Muscle of leg (tissue), 11 donors: ENCODE measurements around the gene RLF. TPM values are rescaled to one million over a fixed set of nuclear protein-coding genes. Genes with fewer than 3 reads are reported as not detected.

Source experiments
- DNase-seq: peaks from one replicate; pipeline ENCODE4 v3.0.0; 2013
- H3K27ac ChIP-seq: one replicate; pipeline ENCODE4 v1.5.1; 2013; ENCODE audit warnings: mild to moderate bottlenecking, low read length, control low read depth
- H3K27me3 ChIP-seq: one replicate; pipeline ENCODE4 v1.6.1; 2013; ENCODE audit warnings: low read length; ENCODE audit not compliant: control insufficient read depth, insufficient read depth
- H3K36me3 ChIP-seq: one replicate; pipeline ENCODE4 v1.6.1; 2013; ENCODE audit warnings: low read length; ENCODE audit not compliant: control insufficient read depth, insufficient read depth
- H3K4me1 ChIP-seq: one replicate; pipeline ENCODE4 v1.6.1; 2013; ENCODE audit warnings: low read length; ENCODE audit not compliant: control insufficient read depth, insufficient read depth
- H3K4me3 ChIP-seq: one replicate; pipeline ENCODE4 v1.5.1; 2013; ENCODE audit warnings: low read length, control low read depth
- H3K9me3 ChIP-seq: replicated peaks from 2 replicates; pipeline ENCODE4 v1.6.1; 2013; ENCODE audit warnings: low read depth, low read length; ENCODE audit not compliant: control insufficient read depth
- WGBS: methylation state at CpG from one replicate; pipeline ENCODE4 v1.1.5; 2013; ENCODE audit warnings: missing lambda C conversion rate; ENCODE audit not compliant: insufficient coverage; 5-methylcytosine and 5-hydroxymethylcytosine counted together
- polyA plus RNA-seq, 8 donors: library from polyadenylated mRNA; unstranded; fragments of 120-200 nt; gene quantifications; one replicate each; pipeline versions ENCODE4 v1.2.1 to v1.2.3, GENCODE V29; 2013; ENCODE audit warnings: inconsistent platforms in 1 of 8, low replicate concordance in 1 of 8; ENCODE audit not compliant: insufficient read length in 8 of 8, insufficient read depth in 1 of 8
- total RNA-seq: library from RNA; stranded (reverse); fragments of 120-200 nt; gene quantifications from one replicate; pipeline ENCODE4 v1.2.4, GENCODE V29; 2013

Gene RLF
- total and polyA plus RNA-seq, 9 donors: 11.4 to 21.6 (median 14.0) TPM

- Histone ChIP-seq H3K27me3 (no peaks in the 10 kb centered on the region), H3K4me1 (no peaks in the 10 kb centered on the region), H3K27ac (no peak overlapping the region), H3K4me3 (no peak overlapping the region), H3K9me3 (no peaks in the 10 kb centered on the region), H3K36me3 (peaks cover 9% of the 10 kb centered on the region)
- WGBS: 100% methylated on average over 2 of the region's 6 CpGs
- no peak for DNase-seq
Observed at GRCh38 chr1:40224040-40224439, 62.9 kb downstream of the RLF start.

GRCh38 chr1:40226192-40226591 is 65.0 kb downstream of the RLF start:
- no peaks in the 10 kb centered on the region for H3K9me3 ChIP-seq
- no peak for DNase-seq
- H3K36me3 ChIP-seq: peaks cover 9% of the 10 kb centered on the region
- H3K27ac ChIP-seq: no peak overlapping the region
- H3K4me3 ChIP-seq: no peak overlapping the region
- no peaks in the 10 kb centered on the region for H3K4me1 ChIP-seq
- no CpG with 5 or more reads among the region's 3 CpGs for WGBS
- no peaks in the 10 kb centered on the region for H3K27me3 ChIP-seq

- peak; percentile 5 for DNase-seq
- Histone ChIP-seq H3K27ac (no peak overlapping the region), H3K4me3 (no peak overlapping the region), H3K4me1 (no peaks in the 10 kb centered on the region), H3K27me3 (no peaks in the 10 kb centered on the region), H3K36me3 (peaks cover 40% of the 10 kb centered on the region), H3K9me3 (no peaks in the 10 kb centered on the region)
- 94% methylated on average over 2 of the region's 4 CpGs for WGBS
Observed at GRCh38 chr1:40232444-40232843, 71.3 kb downstream of the RLF start.

GRCh38 chr1:40239626-40240025 is 78.4 kb downstream of the RLF start:
- WGBS: no CpG with 5 or more reads among the region's 1 CpG
- peaks cover 28% of the 10 kb centered on the region for H3K36me3 ChIP-seq
- H3K4me3 ChIP-seq: no peak overlapping the region
- H3K4me1 ChIP-seq: no peaks in the 10 kb centered on the region
- no peak overlapping the region for H3K27ac ChIP-seq
- H3K27me3 ChIP-seq: no peaks in the 10 kb centered on the region
- peak; percentile 7 for DNase-seq
- H3K9me3 ChIP-seq: no peaks in the 10 kb centered on the region

GRCh38 chr1:40240390-40240789 is 79.2 kb downstream of the RLF start:
- WGBS: 100% methylated on average over 2 of the region's 2 CpGs

GRCh38 chr1:40241362-40241761 is 80.2 kb downstream of the RLF start:
- H3K27ac ChIP-seq: no peak overlapping the region
- H3K27me3 ChIP-seq: no peaks in the 10 kb centered on the region
- no peak for DNase-seq
- WGBS: 85% methylated on average over 1 of the region's 1 CpG
- H3K36me3 ChIP-seq: peaks cover 22% of the 10 kb centered on the region
- H3K4me3 ChIP-seq: no peak overlapping the region
- H3K4me1 ChIP-seq: no peaks in the 10 kb centered on the region
- no peaks in the 10 kb centered on the region for H3K9me3 ChIP-seq

More at GRCh38 chr1:40240390-40240789, 79.2 kb downstream of the RLF start:
- Histone ChIP-seq H3K9me3 (no peaks in the 10 kb centered on the region), H3K27ac (no peak overlapping the region), H3K4me3 (no peak overlapping the region), H3K4me1 (no peaks in the 10 kb centered on the region), H3K36me3 (peaks cover 28% of the 10 kb centered on the region), H3K27me3 (no peaks in the 10 kb centered on the region)
- no peak for DNase-seq

- Histone ChIP-seq H3K27ac (no peak overlapping the region), H3K4me3 (no peak overlapping the region), H3K27me3 (no peaks in the 10 kb centered on the region), H3K4me1 (no peaks in the 10 kb centered on the region), H3K36me3 (peaks cover 9% of the 10 kb centered on the region), H3K9me3 (no peaks in the 10 kb centered on the region)
- no peak for DNase-seq
- WGBS: no CpG with 5 or more reads among the region's 2 CpGs
Observed at GRCh38 chr1:40243351-40243750, 82.2 kb downstream of the RLF start.

- Histone ChIP-seq H3K4me3 (no peak overlapping the region), H3K27ac (no peak overlapping the region), H3K36me3 (peaks cover 3% of the 10 kb centered on the region), H3K4me1 (no peaks in the 10 kb centered on the region), H3K27me3 (no peaks in the 10 kb centered on the region), H3K9me3 (no peaks in the 10 kb centered on the region)
- 38% methylated on average over 1 of the region's 4 CpGs for WGBS
- DNase-seq: no peak
Observed at GRCh38 chr1:40244138-40244744, 83.1 kb downstream of the RLF start.

- DNase-seq: no peak
- no peaks in the 10 kb centered on the region for H3K27me3 ChIP-seq
- H3K36me3 ChIP-seq: no peaks in the 10 kb centered on the region
- H3K4me1 ChIP-seq: no peaks in the 10 kb centered on the region
- H3K4me3 ChIP-seq: no peak overlapping the region
- H3K9me3 ChIP-seq: no peaks in the 10 kb centered on the region
- 96% methylated on average over 3 of the region's 3 CpGs for WGBS
- H3K27ac ChIP-seq: no peak overlapping the region
Observed at GRCh38 chr1:40245686-40246085, 84.5 kb downstream of the RLF start.

GRCh38 chr1:40247655-40248054 is 86.5 kb downstream of the RLF start, which contains the start of gene TMCO2:
Gene TMCO2 (plus strand): TSS chr1:40247937. CDS start chr1:40247994, 57 bp downstream.
- no peak for DNase-seq
- Histone ChIP-seq H3K27me3 (no peaks in the 10 kb centered on the region), H3K27ac (no peak within 1 kb of the TSS), H3K4me3 (no peak within 1 kb of the TSS), H3K36me3 (no peaks in the 10 kb centered on the region), H3K4me1 (no peaks in the 10 kb centered on the region), H3K9me3 (no peaks in the 10 kb centered on the region)
- WGBS: 86% methylated on average over 1 of the region's 1 CpG

- Histone ChIP-seq H3K4me3 (no peak overlapping the region), H3K4me1 (no peaks in the 10 kb centered on the region), H3K36me3 (no peaks in the 10 kb centered on the region), H3K27ac (no peak overlapping the region), H3K27me3 (no peaks in the 10 kb centered on the region), H3K9me3 (no peaks in the 10 kb centered on the region)
- no peak for DNase-seq
Observed at GRCh38 chr1:40248412-40248811, 87.2 kb downstream of the RLF start.
